ENCODE data around the gene RIT2. TPM values are rescaled to one million over a fixed set of nuclear protein-coding genes. Genes with fewer than 3 reads are reported as not detected.

The RIT2 gene
- total RNA-seq, 1 experiment from 2014 or later: not detected

DNA sequence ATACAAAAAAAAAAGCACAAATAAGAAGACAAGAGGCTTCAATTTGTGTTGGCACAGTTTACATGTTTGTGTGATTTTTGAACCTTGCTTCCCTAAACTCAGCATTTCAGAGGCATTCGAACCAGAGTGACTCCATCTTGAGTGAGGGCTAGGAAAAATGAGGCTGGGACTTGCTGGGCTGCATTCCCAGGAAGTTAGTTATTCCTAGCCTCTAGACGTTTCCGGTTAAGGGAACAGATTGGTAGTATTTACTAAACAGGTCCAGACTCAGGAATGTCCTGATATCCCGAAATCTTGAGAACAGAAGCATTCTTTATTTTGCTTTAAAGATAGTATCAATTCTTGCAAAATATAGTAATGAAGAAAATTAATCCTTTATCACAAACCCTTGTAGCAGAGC is 46.7 kb downstream of the RIT2 start:
- Histone ChIP-seq H3K4me3 (ENCODE audit: low read depth, low read length) (no peak overlapping the region), H3K9me3 (no peaks in the 10 kb centered on the region), H3K27me3 (replicated peaks; ENCODE audit: control insufficient read depth, insufficient read depth, low read length) (no peaks in the 10 kb centered on the region), H3K4me1 (no peaks in the 10 kb centered on the region), H3K36me3 (ENCODE audit: control insufficient read depth, insufficient read depth, low read length) (no peaks in the 10 kb centered on the region)
- no peak overlapping the region for H3K4me3 Mint-ChIP-seq (ENCODE audit: unreplicated experiment)
- H3K27me3 Mint-ChIP-seq (ENCODE audit: insufficient read depth, unreplicated experiment): no peaks in the 10 kb centered on the region
- no peak overlapping the region for H3K27ac Mint-ChIP-seq (ENCODE audit: unreplicated experiment)
- TF ChIP-seq, protein P1, sequence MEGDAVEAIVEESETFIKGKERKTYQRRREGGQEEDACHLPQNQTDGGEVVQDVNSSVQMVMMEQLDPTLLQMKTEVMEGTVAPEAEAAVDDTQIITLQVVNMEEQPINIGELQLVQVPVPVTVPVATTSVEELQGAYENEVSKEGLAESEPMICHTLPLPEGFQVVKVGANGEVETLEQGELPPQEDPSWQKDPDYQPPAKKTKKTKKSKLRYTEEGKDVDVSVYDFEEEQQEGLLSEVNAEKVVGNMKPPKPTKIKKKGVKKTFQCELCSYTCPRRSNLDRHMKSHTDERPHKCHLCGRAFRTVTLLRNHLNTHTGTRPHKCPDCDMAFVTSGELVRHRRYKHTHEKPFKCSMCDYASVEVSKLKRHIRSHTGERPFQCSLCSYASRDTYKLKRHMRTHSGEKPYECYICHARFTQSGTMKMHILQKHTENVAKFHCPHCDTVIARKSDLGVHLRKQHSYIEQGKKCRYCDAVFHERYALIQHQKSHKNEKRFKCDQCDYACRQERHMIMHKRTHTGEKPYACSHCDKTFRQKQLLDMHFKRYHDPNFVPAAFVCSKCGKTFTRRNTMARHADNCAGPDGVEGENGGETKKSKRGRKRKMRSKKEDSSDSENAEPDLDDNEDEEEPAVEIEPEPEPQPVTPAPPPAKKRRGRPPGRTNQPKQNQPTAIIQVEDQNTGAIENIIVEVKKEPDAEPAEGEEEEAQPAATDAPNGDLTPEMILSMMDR (IDR thresholded peaks at IDR 0.05; ENCODE audit: insufficient read depth in 1 of 2, low read depth in 1 of 2, low read length in 1 of 2, severe bottlenecking in 1 of 2, unreplicated experiment in 1 of 2): no peak
- no peaks in the 10 kb centered on the region for H3K36me3 Mint-ChIP-seq (ENCODE audit: insufficient read depth, unreplicated experiment)
- intact Hi-C loops (cut with micrococcal nuclease; ENCODE audit: unreplicated experiment): no loop called here
- ChIA-PET POLR2A (no interaction called here), CTCF (no interaction called here)
- no peak for DNase-seq
- H3K9me3 Mint-ChIP-seq (ENCODE audit: unreplicated experiment): no peaks in the 10 kb centered on the region
- no peaks in the 10 kb centered on the region for H3K4me1 Mint-ChIP-seq (ENCODE audit: low read depth, unreplicated experiment)
- BruUV-seq (replicated peaks): no TSS peak

DNA sequence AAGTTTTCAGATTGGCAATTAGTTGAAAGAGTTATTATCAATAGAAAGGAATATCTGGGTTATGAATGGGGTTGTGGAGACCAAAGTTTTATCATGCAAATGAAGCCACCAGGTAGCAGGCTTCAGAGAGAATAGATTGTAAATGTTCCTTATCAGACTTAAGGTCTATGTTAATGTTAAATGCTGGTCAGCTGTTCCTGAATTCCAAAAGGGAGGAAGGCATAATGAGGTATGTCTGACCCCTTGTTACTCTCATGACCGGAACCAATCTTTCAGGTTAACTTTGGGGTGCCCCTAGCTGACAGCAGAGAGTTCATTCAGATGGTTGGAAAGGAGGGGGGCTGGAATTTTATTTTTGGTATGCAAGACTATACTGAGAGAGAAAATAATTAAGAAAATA is 47.9 kb downstream of the RIT2 start:
- Mint-ChIP-seq H3K4me3 (ENCODE audit: unreplicated experiment) (no peak overlapping the region), H3K27me3 (ENCODE audit: insufficient read depth, unreplicated experiment) (no peaks in the 10 kb centered on the region), H3K27ac (ENCODE audit: unreplicated experiment) (no peak overlapping the region), H3K36me3 (ENCODE audit: insufficient read depth, unreplicated experiment) (no peaks in the 10 kb centered on the region), H3K9me3 (ENCODE audit: unreplicated experiment) (no peaks in the 10 kb centered on the region), H3K4me1 (ENCODE audit: low read depth, unreplicated experiment) (no peaks in the 10 kb centered on the region)
- Histone ChIP-seq H3K4me1 (no peaks in the 10 kb centered on the region), H3K27me3 (replicated peaks; ENCODE audit: control insufficient read depth, insufficient read depth, low read length) (no peaks in the 10 kb centered on the region), H3K9me3 (no peaks in the 10 kb centered on the region), H3K4me3 (ENCODE audit: low read depth, low read length) (no peak overlapping the region), H3K36me3 (ENCODE audit: control insufficient read depth, insufficient read depth, low read length) (no peaks in the 10 kb centered on the region)
- BruUV-seq (replicated peaks): no TSS peak
- DNase-seq: no peak
- intact Hi-C loops (cut with micrococcal nuclease; ENCODE audit: unreplicated experiment): no loop called here
- POLR2A ChIA-PET: no interaction called here
- CTCF ChIA-PET: no interaction called here
- TF ChIP-seq, protein P1 (IDR thresholded peaks at IDR 0.05; ENCODE audit: insufficient read depth in 1 of 2, low read depth in 1 of 2, low read length in 1 of 2, severe bottlenecking in 1 of 2, unreplicated experiment in 1 of 2): no peak

DNA sequence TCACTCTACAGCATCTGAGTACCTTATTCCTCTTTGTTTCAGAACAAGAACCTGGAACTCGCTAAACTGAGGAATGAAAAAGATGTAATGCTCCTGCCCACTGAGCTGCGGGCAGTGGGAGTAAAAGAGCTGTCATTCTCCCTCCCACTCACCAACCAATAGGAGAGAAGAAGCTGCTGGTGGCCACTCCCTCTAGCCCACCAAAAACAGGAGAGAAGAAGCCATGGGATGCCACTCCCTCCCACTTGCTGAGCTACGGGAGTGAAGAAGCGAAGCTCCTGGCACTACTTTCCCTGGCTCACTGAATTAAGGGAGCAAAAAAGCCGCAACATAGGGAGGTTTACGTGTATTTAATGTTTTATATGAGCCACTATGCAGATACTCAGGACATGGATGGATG is 53.7 kb downstream of the RIT2 start:
- CTCF ChIA-PET: no interaction called here

More for the DNA sequence above, 53.7 kb downstream of the RIT2 start:
- H3K27me3 ChIP-seq (replicated peaks; ENCODE audit: control insufficient read depth, insufficient read depth, low read length): no peaks in the 10 kb centered on the region
- TF ChIP-seq, protein P1 (IDR thresholded peaks at IDR 0.05; ENCODE audit: insufficient read depth in 1 of 2, low read depth in 1 of 2, low read length in 1 of 2, severe bottlenecking in 1 of 2, unreplicated experiment in 1 of 2): no peak
- intact Hi-C loops (cut with micrococcal nuclease; ENCODE audit: unreplicated experiment): no loop called here
- H3K9me3 ChIP-seq: no peaks in the 10 kb centered on the region
- Mint-ChIP-seq H3K27ac (ENCODE audit: unreplicated experiment) (no peak overlapping the region), H3K4me3 (ENCODE audit: unreplicated experiment) (no peak overlapping the region), H3K27me3 (ENCODE audit: insufficient read depth, unreplicated experiment) (no peaks in the 10 kb centered on the region), H3K36me3 (ENCODE audit: insufficient read depth, unreplicated experiment) (no peaks in the 10 kb centered on the region), H3K9me3 (ENCODE audit: unreplicated experiment) (no peaks in the 10 kb centered on the region), H3K4me1 (ENCODE audit: low read depth, unreplicated experiment) (no peaks in the 10 kb centered on the region)
- H3K36me3 ChIP-seq (ENCODE audit: control insufficient read depth, insufficient read depth, low read length): no peaks in the 10 kb centered on the region
- DNase-seq: no peak
- no peaks in the 10 kb centered on the region for H3K4me1 ChIP-seq
- POLR2A ChIA-PET: no interaction called here
- no peak overlapping the region for H3K4me3 ChIP-seq (ENCODE audit: low read depth, low read length)
- no TSS peak for BruUV-seq (replicated peaks)
